SU-DHL-6 (cell line): Measurements from ENCODE around the gene POLH.
"Not testable (repeated sequence)": the region's sequence is repeated elsewhere in the genome, so short reads cannot be mapped to it uniquely, and the experiment has no call there.

Source experiments
- H2AFZ ChIP-seq: fragments of 200-600 bp; sonication (generic); 2 replicates; pipeline ENCODE4 v1.6.1; 2014; ENCODE audit warnings: low read depth, mild to moderate bottlenecking, moderate library complexity, mixed read lengths, antibody characterized with exemption, low read length; ENCODE audit not compliant: severe bottlenecking
- H3F3A ChIP-seq: fragments of 200-600 bp; shearing (Covaris generic); 2 replicates; pipeline ENCODE4 v1.6.0; 2016; ENCODE audit warnings: antibody characterized with exemption, mild to moderate bottlenecking; ENCODE audit not compliant: insufficient read depth
- H3K27ac ChIP-seq: fragments of 200-600 bp; sonication (generic); 2 replicates; pipeline ENCODE4 v1.5.1; 2016; ENCODE audit warnings: low read depth, mild to moderate bottlenecking, low read length, moderate library complexity, mixed read lengths
- H3K27me3 ChIP-seq: fragments of 200-600 bp; sonication (generic), shearing (Covaris generic); 2 replicates; pipeline ENCODE4 v1.6.0; 2014; ENCODE audit warnings: mild to moderate bottlenecking, low read length
- H3K36me3 ChIP-seq: fragments of 200-600 bp; sonication (generic); 2 replicates; pipeline ENCODE4 v1.6.1; 2014; ENCODE audit warnings: mild to moderate bottlenecking, low read length, mixed read lengths
- H3K4me2 ChIP-seq: fragments of 300-600, 200-600 bp; shearing (Covaris generic), sonication (generic); 2 replicates; pipeline ENCODE4 v1.6.0; 2014; ENCODE audit warnings: low read length, low read depth, mild to moderate bottlenecking; ENCODE audit not compliant: poor library complexity, severe bottlenecking
- H3K4me3 ChIP-seq: fragments of 200-600 bp; sonication (generic); 2 replicates; pipeline ENCODE4 v1.5.1; 2014; ENCODE audit warnings: antibody characterized with exemption, low read length, mild to moderate bottlenecking, mixed read lengths; ENCODE audit not compliant: insufficient read depth, poor library complexity, severe bottlenecking
- H3K79me2 ChIP-seq: fragments of 200-600 bp; sonication (generic); 2 replicates; pipeline ENCODE4 v1.6.1; 2014; ENCODE audit warnings: mild to moderate bottlenecking, low read length, moderate library complexity; ENCODE audit not compliant: insufficient read depth
- H3K9ac ChIP-seq: fragments of 200-600 bp; sonication (generic); 2 replicates; pipeline ENCODE4 v1.7.0; 2014; ENCODE audit warnings: mild to moderate bottlenecking, low read length
- H3K9me2 ChIP-seq: fragments of 200-600 bp; sonication (generic); replicated peaks from 2 replicates; pipeline ENCODE4 v1.6.1; 2014; ENCODE audit warnings: low read length; ENCODE audit not compliant: insufficient read depth
- H3K9me3 ChIP-seq: fragments of 200-600 bp; sonication (generic); 2 replicates; pipeline ENCODE4 v1.6.1; 2014; ENCODE audit warnings: low read length, mixed read lengths; ENCODE audit not compliant: insufficient read depth
- H4K20me1 ChIP-seq: fragments of 200-600 bp; sonication (generic); 2 replicates; pipeline ENCODE4 v1.6.1; 2014; ENCODE audit warnings: low read depth, mild to moderate bottlenecking, antibody characterized with exemption, low read length, moderate library complexity, mixed read lengths
- CTCF ChIP-seq: fragments of 200-600 bp; sonication (generic); IDR thresholded peaks from one replicate; pipeline ENCODE4 v1.5.1; 2017; ENCODE audit warnings: antibody characterized with exemption, mild to moderate bottlenecking, low read length, moderate library complexity; ENCODE audit not compliant: insufficient read depth, poor library complexity, severe bottlenecking
- EZH2phosphoT487 ChIP-seq: fragments of 200-600 bp; sonication (generic), shearing (Covaris generic); conservative IDR thresholded peaks from 2 replicates; pipeline ENCODE4 v1.6.1; 2018; ENCODE audit warnings: mild to moderate bottlenecking, antibody characterized with exemption, low read length, moderate library complexity, mixed read lengths

The POLH gene

GRCh38 chr6:43630980-43631619 lies 55.1 kb downstream of the POLH start:
- Histone ChIP-seq H3F3A (peaks cover 22% of the 10 kb centered on the region), H3K79me2 (peaks cover 24% of the 10 kb centered on the region), H2AFZ (no peak overlapping the region), H3K4me2 (no peak overlapping the region), H3K9ac (no peak overlapping the region), H3K4me3 (no peak overlapping the region), H3K27ac (peak overlapping the region; percentile 44), H3K9me2 (no peaks in the 10 kb centered on the region), H3K36me3 (no peaks in the 10 kb centered on the region), H4K20me1 (no peaks in the 10 kb centered on the region), H3K9me3 (no peaks in the 10 kb centered on the region), H3K27me3 (no peaks in the 10 kb centered on the region)
- no peak for TF ChIP-seq CTCF
- no peak for TF ChIP-seq EZH2phosphoT487

DNA sequence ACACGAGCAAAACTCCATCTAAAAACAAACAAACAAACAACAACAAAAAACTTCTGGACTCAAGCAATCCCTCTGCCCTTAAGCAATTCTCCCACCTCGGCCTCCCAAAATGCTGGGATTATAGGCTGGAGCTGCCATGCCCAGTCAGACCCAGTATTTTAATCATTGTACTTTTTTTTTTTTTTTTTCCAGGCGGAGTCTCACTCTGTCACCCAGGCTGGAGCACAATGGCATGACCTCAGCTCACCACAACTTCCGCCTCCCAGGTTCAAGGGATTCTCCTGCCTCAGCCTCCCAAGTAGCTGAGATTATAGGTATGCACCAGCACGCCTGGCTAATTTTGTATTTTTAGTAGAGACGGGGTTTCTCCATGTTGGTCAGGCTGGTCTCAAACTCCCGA lies 57.0 kb downstream of the POLH start:
- Histone ChIP-seq H3K79me2 (peaks cover 30% of the 10 kb centered on the region), H3F3A (peaks cover 24% of the 10 kb centered on the region)
- H3K9me2 ChIP-seq, H3K27me3 ChIP-seq, H4K20me1 ChIP-seq, H3K9ac ChIP-seq, H2AFZ ChIP-seq, H3K9me3 ChIP-seq, H3K4me3 ChIP-seq, H3K36me3 ChIP-seq, H3K4me2 ChIP-seq, H3K27ac ChIP-seq: not testable (repeated sequence)

DNA sequence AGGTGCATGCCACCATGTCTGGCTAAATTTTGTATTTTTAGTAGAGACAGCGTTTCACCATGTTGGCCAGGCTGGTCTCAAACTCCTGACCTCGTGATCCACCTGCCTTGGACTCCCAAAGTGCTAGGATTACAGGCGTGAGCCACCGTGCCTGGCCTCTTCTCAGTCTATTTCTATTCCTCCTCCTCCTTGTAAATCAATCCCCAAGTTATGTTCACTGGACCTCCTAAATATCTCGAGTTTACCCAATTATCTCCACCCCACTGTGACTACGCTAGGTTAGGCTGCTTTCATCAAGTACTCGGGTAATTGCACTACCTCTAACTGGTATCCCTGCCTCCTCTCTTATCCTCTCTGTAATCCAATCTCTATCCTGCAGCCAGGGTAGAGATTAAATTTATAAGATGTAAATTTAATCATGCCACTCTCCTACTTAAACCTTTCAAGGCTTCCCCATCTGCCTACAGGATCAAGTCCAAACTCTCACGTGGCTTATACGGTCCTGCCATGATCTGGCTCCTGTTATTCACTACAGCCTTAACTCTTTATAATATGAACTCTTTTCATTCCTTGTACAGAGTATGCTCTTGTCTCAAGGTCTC lies 58.8 kb downstream of the POLH start:
- Histone ChIP-seq H3K36me3 (peaks cover 8% of the 10 kb centered on the region), H3K9ac (peak overlapping the region; percentile 87), H3K27me3 (no peaks in the 10 kb centered on the region), H3K4me3 (peak overlapping the region; percentile 84), H3K9me3 (no peaks in the 10 kb centered on the region), H3F3A (peaks cover 28% of the 10 kb centered on the region), H2AFZ (peak overlapping the region; percentile 72), H3K27ac (peak overlapping the region; percentile 65), H3K79me2 (peaks cover 41% of the 10 kb centered on the region), H3K9me2 (no peaks in the 10 kb centered on the region), H4K20me1 (peaks cover 6% of the 10 kb centered on the region; the same call in 1 of the 2 replicates), H3K4me2 (peak overlapping the region; percentile 89)
- no peak for TF ChIP-seq CTCF
- no peak for TF ChIP-seq EZH2phosphoT487
